Left lung (tissue), 10 donors: ENCODE data around the gene FILIP1L. TPM values are rescaled to one million over a fixed set of nuclear protein-coding genes. Genes with fewer than 3 reads are reported as not detected.

Source experiments
- ATAC-seq: fragments of 200-7000 bp; cut with Tn5 transposase; one replicate; pipeline ENCODE4 v1.9.1; 2020; ENCODE audit warnings: moderate library complexity
- DNase-seq, 4 donors: peaks; one replicate each; pipeline ENCODE4 v3.0.0-alpha.2; 2013 to 2020
- H3K27ac ChIP-seq, 2 donors: fragments of 200-600 bp; sonication (generic) in 1 of 2; one replicate each; pipeline versions ENCODE4 v1.5.0 to v1.8.0; 2020 to 2021
- H3K27me3 ChIP-seq, 2 donors: fragments of 200-600 bp; sonication (generic) in 1 of 2; one replicate each; pipeline versions ENCODE4 v1.5.0 to v1.8.0; 2020 to 2021
- H3K36me3 ChIP-seq, 2 donors: fragments of 200-600 bp; sonication (generic) in 1 of 2; one replicate each; pipeline versions ENCODE4 v1.5.0 to v1.8.0; 2020 to 2021
- H3K4me1 ChIP-seq, 2 donors: fragments of 200-600 bp; one replicate each; pipeline ENCODE4 v1.8.0; 2021
- H3K4me3 ChIP-seq, 2 donors: fragments of 200-600 bp; sonication (generic) in 1 of 2; one replicate each; pipeline versions ENCODE4 v1.5.0 to v1.8.0; 2020 to 2021; ENCODE audit warnings: mild to moderate bottlenecking in 1 of 2
- H3K9me3 ChIP-seq, 2 donors: fragments of 200-600 bp; sonication (generic) in 1 of 2; one replicate each; pipeline versions ENCODE4 v1.5.0 to v1.8.0; 2020 to 2021
- CTCF ChIP-seq, 2 donors: fragments of 200-600 bp; sonication (generic) in 1 of 2; IDR thresholded peaks; one replicate each; pipeline versions ENCODE4 v1.5.0 to v1.8.0; 2021; ENCODE audit warnings: antibody characterized with exemption in 2 of 2
- intact Hi-C, 2 donors: fragments of 100-400 bp; cut with DNase I; formaldehyde crosslinking; loops; one replicate each; pipeline versions ENCODE4 v1.11.2 to v1.14.2; 2022
- polyA plus RNA-seq, 6 donors: library from polyadenylated mRNA; unstranded; fragments of 120-200 nt; gene quantifications; one replicate each; pipeline ENCODE4 v1.2.1, GENCODE V29; 2013; ENCODE audit not compliant: insufficient read length in 6 of 6
- total RNA-seq, 2 donors: library from RNA; stranded (reverse); fragmentation: NEBNext Ultra II Directional; extraction: Animal tissue kit (Norgen Biotek cat#: 25700); gene quantifications; one replicate each; pipeline ENCODE4 v1.2.1, GENCODE V29; 2021
- donor health status: DM: no; HTN: yes; CAD: no.
- donor health status: DM: no; HTN: no; CAD: no.

The FILIP1L gene
- total and polyA plus RNA-seq, 8 donors, result 10.6 to 68.9 (median 14.8) TPM

GRCh38 chr3:99868311-99868646 lies 246.0 kb downstream of the FILIP1L start:
- peaks cover 4 to 15% of the 10 kb centered on the region in 2 donors for H3K4me1 ChIP-seq
- TF ChIP-seq CTCF (IDR thresholded peaks at IDR 0.05), result no peak
- H3K36me3 ChIP-seq, result no peaks in the 10 kb centered on the region
- H3K27me3 ChIP-seq, result no peaks in the 10 kb centered on the region
- ATAC-seq (no peak), DNase-seq (no peak)
- no peak overlapping the region for H3K4me3 ChIP-seq
- intact Hi-C loops, result no loop called here
- no peak overlapping the region for H3K27ac ChIP-seq
- H3K9me3 ChIP-seq, result no peaks in the 10 kb centered on the region

DNA sequence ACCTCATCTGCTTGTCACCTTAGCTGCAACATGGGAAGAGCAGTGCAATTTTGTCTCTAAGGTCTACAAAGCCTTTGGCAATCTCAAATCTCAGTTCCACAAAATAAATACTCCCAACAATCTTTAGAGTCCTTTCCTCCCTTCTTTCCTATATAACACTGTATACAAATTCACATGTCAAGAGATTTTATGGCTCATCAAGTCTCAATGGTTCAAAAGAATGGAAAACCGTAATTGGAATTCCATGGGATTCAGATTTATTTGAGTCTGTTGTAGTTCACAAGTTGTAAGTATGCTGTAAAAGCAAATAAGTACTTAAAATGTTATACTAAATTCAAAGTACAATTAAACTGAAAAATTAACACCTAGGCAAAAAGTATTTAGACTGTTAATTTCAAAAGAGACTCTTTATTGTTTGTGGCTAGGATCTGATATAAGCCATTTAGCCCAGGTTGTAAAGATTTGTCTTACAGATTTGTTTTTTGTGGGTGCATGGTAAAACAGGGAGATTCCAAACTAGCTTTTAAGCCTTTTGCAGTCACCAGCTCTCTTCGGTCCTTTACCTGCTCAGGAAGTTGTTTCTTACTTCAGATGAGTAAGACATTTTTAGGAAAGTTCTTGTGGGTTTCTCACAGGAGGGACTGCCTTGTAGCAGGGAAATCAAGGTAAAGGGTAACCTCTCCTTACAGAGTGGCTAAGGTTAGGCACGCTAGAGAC lies 246.5 kb downstream of the FILIP1L start:
- peaks cover 4 to 12% of the 10 kb centered on the region in 2 donors for H3K4me1 ChIP-seq
- intact Hi-C loops, result no loop called here
- no peaks in the 10 kb centered on the region for H3K9me3 ChIP-seq
- no peak for ATAC-seq
- no peak for TF ChIP-seq CTCF (IDR thresholded peaks at IDR 0.05)
- H3K27me3 ChIP-seq, result no peaks in the 10 kb centered on the region
- H3K36me3 ChIP-seq, result no peaks in the 10 kb centered on the region
- H3K4me3 ChIP-seq, result no peak overlapping the region
- H3K27ac ChIP-seq, result no peak overlapping the region
- no peak for DNase-seq

GRCh38 chr3:99866261-99866761 lies 248.0 kb downstream of the FILIP1L start:
- Histone ChIP-seq H3K4me3 (no peak overlapping the region), H3K27ac (peak overlapping the region in 1 of 2 donors; percentile 14), H3K9me3 (no peaks in the 10 kb centered on the region), H3K4me1 (peaks cover 4 to 12% of the 10 kb centered on the region in 2 donors), H3K27me3 (no peaks in the 10 kb centered on the region), H3K36me3 (no peaks in the 10 kb centered on the region)
- DNase-seq, result no peak
- ATAC-seq, result peak; percentile 31
- intact Hi-C loops, result no loop called here
- no peak for TF ChIP-seq CTCF (IDR thresholded peaks at IDR 0.05)

DNA sequence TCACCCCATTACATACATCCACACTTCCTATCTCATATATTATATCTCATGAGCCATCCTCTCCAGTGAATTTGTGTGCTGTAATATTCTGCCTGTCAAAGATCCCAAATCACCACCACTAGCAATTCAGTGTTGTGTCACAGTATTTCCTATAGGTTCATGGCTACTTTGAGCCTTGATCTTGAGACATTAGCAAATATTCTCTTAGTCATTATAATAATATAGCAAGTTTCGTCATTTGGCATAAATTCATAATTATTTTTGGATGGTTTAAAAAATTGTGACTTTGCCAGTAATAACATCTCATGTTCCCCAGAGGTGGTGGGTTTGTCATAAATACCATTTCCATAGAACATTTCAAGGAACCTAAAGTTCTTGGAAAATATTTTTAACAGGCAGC lies 249.0 kb downstream of the FILIP1L start:
- no peak overlapping the region for H3K27ac ChIP-seq
- intact Hi-C loops, result no loop called here

More for the DNA sequence above, 249.0 kb downstream of the FILIP1L start:
- H3K4me1 ChIP-seq, result peaks cover 6 to 18% of the 10 kb centered on the region in 2 donors
- H3K36me3 ChIP-seq, result no peaks in the 10 kb centered on the region
- no peak overlapping the region for H3K4me3 ChIP-seq
- TF ChIP-seq CTCF (IDR thresholded peaks at IDR 0.05), result no peak
- H3K27me3 ChIP-seq, result no peaks in the 10 kb centered on the region
- no peak for DNase-seq
- no peak for ATAC-seq
- no peaks in the 10 kb centered on the region for H3K9me3 ChIP-seq
